Effector CD8-positive, alpha-beta T cell (primary cell): Measurements from ENCODE around the gene NTMT1.

ENCODE experiments used
- DNase-seq: peaks from one replicate; lab custom pipeline; 2025; lab: John Stamatoyannopoulos, UW

Gene NTMT1

DNA sequence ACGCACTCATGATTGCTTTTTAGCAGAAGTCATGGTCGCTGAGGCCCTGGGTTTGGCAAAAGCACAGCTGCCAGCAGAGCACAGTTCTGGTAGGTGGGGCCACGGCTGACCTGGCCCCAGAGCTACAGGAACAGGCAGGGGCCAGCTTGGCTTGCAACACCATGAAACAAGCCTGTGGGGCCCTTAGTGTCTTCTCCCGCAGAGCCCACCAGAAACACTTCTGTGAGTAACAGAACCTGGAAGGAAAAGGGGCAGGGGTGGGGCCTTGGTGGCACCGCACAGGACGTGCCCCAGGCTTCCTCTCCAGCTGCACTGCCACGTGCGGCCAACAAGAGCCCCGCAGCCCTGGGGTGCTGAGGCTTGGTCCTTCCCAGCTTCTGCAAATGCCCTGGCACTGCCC, 11.1 kb downstream of the NTMT1 start:
- DNase-seq: no peak

GRCh38 chr9:129637673-129638439, 11.9 kb downstream of the NTMT1 start:
- no peak for DNase-seq

- DNase-seq: no peak
Observed at GRCh38 chr9:129639034-129639630, 13.2 kb downstream of the NTMT1 start.

GRCh38 chr9:129639756-129640085, 13.8 kb downstream of the NTMT1 start:
- DNase-seq: no peak

DNA sequence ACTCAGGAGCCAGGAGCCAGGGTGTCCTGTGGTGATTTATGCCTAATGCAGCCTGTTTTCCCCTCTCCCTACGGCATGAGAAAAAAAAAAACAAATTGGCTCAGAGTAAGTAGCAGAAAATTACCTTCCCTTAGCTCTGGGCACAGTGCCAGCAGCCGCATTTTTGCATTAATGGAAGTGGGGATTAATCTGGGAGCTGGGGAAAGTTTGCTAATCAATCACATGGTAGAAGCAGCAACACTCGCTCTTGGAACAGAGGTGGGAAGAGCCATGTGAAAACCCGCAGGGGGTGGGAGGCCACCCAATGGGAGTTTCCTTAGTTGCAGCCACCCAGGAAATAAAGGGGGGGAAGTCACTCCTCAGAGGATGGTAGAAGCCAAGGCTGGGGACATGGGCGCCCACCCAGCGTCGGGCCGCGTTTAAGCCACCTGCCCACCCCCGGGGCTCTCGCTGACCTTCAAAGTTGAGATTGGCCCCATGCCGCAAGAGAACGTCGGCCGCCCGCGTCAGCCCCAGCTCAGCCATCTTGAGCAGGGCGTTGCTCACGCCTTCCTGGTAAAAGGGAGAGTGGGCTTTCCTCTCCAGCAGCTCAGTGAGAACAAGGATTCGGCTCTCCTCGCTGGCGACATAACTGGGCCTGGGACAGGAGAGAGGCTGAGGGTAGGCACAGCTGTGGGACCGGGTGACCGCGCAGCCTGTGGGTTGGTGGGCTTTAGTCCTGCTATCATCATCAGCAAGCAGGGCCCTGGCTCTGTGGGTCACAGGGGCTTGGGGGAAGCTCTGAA, 14.3 kb downstream of the NTMT1 start:
- DNase-seq: no peak

GRCh38 chr9:129640871-129641749, 15.1 kb downstream of the NTMT1 start:
- no peak for DNase-seq

DNA sequence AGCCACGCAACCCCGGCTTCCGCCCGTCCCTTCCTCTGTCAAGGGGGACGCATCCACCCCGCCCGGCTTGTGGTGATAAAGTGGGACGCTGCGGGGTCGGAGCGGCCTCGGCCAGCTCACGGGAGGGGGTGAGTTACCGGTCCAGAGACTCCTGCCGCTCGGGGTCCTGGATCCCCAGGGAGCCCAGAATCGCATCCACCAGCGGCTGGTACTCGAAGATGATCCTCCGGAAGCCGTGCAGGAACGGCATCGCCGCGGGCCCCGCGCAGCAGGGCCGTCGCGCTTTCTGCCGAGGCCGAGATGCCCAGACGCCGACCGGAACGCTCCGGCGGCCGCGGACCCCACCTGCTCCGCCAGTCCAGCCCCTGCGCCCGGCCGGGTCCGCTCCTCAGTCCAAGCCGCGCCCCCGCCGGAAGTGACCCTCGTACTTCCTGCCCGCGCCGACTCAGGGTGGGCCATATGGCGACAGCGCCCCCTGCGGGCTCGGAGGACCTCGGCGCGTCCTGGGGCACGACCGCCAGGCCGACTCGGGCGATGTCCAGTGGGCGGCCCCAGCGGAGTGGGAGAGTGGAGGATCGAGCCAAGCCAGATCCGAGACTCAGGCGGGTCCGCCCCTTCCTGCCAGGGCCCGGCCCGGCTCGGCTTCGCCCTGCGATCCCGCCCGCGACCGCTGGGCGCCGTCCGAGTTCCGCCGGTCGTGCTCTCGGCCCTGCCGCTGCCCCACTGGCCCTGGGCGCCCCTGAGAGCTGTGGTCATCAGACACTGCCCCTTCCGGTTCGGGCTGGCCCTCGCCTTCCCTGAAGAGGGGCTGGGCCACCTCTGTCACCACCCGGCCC, 16.0 kb downstream of the NTMT1 start, which contains the start of gene ASB6:
Gene ASB6 (minus strand): TSS at position 402 of the 836 bp plus-strand sequence. CDS start 152 bp downstream, at position 250.
- peak; percentile 91 for DNase-seq

DNA sequence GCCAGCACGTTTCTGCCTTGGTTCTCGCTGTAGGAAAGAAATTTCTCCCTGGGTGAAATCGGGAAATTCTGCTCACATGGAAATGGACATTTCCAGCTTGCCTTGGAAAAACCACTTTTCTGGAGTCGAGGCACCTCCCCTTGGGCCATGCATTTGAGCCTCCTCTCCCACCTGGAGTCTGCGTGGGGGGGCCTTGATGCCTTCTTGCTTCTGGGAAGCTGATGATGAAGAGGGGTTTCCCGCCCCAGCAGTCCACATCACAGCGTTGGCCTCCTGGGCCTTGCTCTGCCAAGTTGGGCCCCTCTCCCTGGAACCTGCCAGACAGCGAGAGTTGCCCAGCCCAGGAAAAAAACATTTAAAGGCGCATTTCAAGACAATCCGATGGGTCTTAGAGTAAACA, 17.7 kb downstream of the NTMT1 start:
- no peak for DNase-seq

DNA sequence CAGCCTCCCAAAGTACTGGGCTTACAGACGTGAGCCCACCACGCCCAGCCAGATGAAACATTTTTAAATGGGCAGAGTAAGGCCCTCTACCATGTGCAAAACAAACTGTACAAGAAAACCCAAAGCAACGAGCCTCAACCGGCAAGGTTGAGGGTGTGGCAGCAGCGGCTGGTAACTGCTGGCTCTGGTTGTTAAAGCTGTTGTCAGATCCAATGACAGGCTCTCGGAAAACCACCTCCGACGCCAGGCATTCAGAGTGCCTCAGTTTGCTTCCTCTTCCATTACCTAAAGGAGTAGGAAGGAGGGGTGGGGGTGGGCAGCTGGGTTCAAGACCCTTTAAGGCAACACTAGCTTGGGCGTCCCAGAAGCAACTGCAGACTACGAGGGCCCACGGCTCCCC, 18.4 kb downstream of the NTMT1 start:
- DNase-seq: no peak

DNA sequence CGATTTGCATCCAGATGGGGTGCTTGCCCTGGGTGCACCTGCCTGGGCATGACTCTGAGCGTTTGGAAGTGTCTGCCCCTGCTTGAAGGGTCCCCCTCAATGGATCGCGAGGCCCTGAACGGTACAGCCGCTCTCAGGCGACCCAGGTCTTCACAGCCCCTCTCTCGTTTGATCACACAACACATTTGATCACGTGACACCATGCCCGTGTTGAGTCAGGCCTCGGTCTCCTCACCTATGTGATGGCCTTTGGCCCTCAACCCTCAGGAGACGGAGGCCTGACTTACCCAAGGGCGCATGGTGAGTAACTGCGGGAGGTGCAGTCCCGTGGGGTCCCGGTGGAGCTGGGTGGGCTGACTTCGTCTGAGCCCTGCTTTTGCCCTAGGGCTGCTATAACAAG, 18.9 kb downstream of the NTMT1 start:
- no peak for DNase-seq

DNA sequence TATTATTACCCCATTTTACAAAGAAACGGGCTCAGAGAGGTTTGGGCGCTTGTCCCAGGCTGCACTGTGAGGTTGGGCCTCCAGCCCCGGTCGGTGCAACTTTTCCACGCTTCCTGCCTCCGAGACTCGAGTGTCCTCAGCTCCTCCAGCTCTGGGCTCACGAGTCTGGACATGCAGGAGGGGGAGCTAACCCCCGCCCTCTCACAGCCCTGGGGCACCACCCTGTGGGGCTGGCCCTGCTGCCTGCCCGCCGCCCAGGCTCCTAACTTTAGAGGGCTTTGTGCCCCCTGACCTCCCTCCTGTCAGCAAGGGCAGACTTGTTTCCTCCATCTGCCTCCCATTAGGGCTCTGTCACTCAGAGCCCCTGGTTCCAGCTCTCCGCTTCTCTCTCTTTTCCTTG, 20.3 kb downstream of the NTMT1 start:
- DNase-seq: no peak

DNA sequence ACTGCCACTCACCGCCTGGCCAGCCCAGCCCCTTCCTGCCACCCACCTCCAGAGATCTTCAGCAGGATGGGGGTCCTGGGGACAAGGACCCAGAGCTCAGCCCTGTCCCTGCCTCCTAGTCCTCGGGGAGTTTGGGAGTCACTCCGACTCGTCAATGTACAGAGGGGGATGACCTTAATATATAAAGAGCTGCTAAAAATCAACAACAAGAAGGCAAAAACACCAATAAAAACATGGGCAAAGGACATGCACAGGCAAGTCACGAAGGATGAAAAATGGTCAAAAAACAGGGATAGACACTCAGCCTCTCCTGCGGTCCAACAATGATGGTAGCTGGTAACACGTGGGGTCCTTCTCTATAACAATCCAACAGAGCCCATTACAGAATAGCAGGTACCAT, 20.7 kb downstream of the NTMT1 start:
- DNase-seq: no peak

- no peak for DNase-seq
Observed at GRCh38 chr9:129647635-129648034, 21.7 kb downstream of the NTMT1 start.

- DNase-seq: no peak
Observed at GRCh38 chr9:129648092-129648763, 22.3 kb downstream of the NTMT1 start.

GRCh38 chr9:129648764-129649115, 22.8 kb downstream of the NTMT1 start:
- no peak for DNase-seq

GRCh38 chr9:129649726-129650679, 24.0 kb downstream of the NTMT1 start:
- DNase-seq: no peak

DNA sequence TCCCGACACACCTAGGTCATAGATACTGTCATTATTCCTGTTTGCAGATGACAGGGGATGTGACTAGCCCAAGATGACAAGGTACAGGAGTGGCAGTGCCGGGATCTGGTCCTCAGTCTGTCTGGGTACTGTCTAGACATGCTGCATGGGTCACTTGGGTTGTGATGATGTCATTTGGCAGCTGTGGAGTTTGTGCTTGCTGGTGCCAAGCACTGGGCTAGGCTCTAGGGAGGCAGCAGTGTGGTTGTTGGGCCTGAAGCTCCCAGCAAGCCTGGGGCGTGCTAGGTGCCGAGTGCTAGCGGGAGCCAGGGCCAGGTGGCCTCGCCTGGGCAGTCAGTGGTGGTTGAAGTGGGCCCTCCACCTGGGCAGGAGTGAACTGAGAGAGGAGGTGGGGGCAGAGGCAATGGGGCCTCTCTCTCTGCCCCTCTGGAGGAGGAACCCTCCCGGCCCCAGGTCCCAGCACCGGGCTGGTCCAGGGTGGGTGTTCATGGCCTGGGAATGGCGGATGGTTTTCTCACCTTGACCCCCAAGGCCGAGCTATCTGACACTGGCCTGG, 24.8 kb downstream of the NTMT1 start:
- DNase-seq: no peak

- no peak for DNase-seq
Observed at GRCh38 chr9:129653823-129654553, 28.0 kb downstream of the NTMT1 start.
